ENCODE results near the gene CYBB.

GRCh38 chrX:37781081-37781480, 1.2 kb downstream of the CYBB start:
- no peak for TF ChIP-seq CTCF (conservative IDR thresholded peaks at IDR 0.05 in 1 of 2, IDR thresholded peaks at IDR 0.05 in 1 of 2; ENCODE audit: extremely low read depth in 1 of 2, insufficient read depth in 1 of 2, low read depth in 1 of 2, low read length in 2 of 2)
- TF ChIP-seq EZH2 (IDR thresholded peaks at IDR 0.05; ENCODE audit: borderline replicate concordance, low read length) = no peak
